NCI-H2196 treated with DMSO at 0.1 percent for 48 hours (cell line): ENCODE measurements around the gene TSHZ2.

Experiments used
- DNase-seq: peaks from one replicate; lab custom pipeline; 2025; ENCODE audit not compliant: unreplicated experiment; lab: John Stamatoyannopoulos, UW

The TSHZ2 gene

DNA sequence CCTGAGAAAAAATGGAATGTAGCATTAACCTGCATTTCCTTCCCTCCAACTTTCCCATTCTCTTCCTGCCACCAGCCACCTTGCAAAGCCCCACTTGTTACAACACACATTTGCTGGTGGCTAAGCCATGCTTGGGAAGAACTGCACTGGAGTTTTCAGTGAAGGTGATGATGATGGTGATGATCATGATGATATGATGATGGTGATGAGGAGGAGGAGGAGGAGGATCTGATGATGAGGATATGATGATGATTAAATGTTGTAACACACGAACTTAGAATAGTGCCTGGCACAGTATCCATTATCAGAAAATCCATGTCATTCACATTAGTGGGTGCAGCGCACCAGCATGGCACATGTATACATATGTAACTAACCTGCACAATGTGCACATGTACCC, 297.2 kb downstream of the TSHZ2 start:
- no peak for DNase-seq

DNA sequence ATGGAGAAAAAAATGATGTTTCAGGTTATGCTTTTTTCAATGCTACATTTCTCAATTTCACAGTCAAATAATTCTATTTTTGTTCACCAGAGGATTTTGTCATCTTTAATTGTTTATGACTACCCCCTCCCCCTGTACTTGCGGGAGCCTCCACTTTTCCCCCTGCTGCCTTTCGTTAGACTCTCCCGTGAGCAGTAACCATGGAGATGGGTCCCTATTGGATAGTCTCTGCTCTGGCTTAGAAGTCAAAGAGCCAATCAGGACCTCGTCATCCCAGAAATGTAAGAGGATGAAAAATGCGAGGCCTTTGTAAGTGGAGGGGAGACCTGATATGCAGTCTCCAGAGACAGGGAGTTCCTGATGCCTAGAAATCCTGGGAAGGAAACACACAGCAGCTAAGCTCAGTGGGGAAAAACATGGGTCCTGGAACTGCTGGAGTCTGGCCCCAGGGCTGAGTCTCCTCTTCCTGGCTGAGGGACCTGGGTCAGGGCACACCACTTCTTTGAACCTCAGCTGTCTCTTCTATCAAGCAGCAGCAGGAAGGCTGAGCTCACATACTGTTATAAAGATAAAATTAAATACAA, 298.7 kb downstream of the TSHZ2 start:
- DNase-seq = no peak

DNA sequence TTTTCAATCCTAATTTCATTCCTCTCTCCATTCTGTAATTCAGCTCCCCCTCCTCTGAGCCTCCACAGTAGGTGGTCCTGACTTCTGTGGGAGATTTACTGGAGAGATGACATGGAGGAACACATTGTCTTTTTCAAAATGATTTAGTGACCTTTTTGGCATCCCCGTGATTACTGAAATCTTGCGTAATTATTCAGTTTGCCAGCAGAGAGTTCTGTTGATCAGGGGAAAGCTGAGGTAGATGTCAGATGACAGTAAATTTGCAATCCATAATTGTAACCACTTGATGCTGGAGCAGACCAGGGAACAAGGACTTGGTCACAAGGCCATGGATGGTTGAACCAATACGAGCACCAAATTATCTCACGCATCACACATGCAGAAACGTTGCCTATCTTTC, 302.2 kb downstream of the TSHZ2 start:
- no peak for DNase-seq

DNA sequence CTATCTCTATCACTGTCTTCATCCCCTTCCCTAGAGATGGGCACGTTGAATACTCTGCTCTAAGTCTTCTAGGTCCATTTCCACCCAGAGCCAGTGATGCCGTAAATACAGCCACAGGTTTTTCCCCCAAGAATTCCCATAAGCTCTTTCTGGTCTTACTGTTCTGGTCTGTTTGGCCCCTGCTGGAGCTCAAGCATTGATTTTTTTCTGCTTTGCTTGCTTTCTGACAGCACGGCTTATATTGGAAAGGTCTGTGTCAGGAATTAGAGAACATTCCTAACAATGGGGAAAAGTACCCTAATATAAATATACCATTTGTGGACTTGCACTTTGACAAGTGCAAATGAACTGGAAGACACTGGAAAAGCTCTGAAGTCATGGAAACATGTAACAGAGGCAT, 302.6 kb downstream of the TSHZ2 start:
- DNase-seq = no peak

DNA sequence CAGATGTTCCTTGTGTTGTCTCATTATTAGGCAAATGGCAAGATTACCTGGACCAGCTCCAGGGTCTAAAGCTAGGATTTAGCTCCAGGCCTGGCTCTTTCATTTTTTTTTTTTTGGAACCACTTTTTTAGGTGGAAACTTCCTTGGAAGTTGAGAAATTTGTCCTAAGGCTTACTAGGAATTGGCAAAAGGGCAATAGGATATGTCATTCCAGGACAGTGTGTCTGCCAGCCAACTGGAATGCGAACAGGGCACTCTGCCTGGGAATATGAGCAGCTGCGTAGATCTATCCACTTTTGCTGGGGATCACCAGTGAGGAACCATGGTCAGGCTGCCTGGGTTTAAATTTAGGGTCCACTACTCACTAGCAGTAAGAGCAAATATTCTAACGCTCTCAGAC, 304.0 kb downstream of the TSHZ2 start:
- DNase-seq = no peak

DNA sequence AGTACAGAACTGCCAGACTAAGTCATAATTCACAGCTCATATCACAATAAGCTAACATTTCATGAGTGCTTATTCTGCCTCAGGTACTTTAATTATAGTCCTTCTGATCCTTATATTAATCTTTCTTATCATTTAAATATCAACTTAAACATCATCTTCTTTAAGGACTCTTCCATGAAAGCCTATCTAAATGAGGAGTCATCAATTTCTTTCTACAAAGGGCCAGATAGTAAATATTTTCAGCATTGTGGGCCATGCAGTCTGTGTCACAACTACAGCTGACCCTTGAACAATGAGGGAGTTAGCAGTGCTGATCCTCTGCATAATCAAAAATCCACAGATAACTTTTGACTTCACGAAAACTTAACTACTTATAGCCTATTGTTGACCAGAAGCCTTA, 306.4 kb downstream of the TSHZ2 start:
- no peak for DNase-seq

DNA sequence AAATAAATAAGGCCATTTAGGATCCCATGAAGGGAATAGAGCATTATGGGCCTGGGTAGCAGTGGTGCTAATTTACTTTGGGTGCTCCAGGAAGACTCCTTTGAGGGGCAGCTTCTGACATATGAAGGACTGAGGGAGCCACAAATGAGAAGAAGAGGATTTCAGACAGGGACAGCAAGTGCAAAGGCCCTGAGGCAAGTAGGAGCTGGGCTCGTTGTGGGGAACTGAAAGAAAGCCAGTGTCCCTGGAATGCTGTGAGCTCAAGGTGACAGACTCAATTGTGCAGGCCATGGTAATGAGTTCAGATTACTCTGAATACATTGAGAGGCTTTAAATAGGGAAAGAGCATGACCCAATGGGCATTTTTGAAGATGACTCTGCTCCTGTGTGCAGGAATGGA, 307.6 kb downstream of the TSHZ2 start:
- no peak for DNase-seq

DNA sequence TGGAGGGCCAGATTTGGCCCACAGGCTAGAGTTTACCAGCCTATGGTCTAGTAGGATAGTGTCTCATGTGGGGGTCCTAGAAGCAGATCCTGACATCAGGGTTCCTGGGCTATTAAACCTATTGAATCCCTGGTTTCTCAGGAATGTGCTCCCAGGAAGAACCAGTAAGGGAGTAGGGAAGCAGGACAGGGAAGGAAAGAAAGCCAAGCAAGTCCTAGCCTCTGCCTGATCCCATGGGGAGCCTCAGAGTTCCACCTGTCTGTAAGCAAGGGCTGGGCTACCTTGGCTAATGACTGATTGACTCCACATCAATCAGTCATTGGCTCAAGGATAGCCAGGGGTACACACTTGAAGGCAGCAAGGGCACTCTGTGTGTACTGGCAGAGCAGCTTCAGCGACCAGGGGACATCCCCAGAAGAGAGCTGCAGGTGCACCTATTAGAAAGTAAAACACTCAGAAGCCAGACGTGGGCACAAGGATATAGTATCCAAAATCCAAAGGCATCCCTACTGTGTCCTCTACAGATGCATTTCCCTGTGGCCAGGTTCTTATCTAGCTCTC, 309.5 kb downstream of the TSHZ2 start:
- DNase-seq = no peak

DNA sequence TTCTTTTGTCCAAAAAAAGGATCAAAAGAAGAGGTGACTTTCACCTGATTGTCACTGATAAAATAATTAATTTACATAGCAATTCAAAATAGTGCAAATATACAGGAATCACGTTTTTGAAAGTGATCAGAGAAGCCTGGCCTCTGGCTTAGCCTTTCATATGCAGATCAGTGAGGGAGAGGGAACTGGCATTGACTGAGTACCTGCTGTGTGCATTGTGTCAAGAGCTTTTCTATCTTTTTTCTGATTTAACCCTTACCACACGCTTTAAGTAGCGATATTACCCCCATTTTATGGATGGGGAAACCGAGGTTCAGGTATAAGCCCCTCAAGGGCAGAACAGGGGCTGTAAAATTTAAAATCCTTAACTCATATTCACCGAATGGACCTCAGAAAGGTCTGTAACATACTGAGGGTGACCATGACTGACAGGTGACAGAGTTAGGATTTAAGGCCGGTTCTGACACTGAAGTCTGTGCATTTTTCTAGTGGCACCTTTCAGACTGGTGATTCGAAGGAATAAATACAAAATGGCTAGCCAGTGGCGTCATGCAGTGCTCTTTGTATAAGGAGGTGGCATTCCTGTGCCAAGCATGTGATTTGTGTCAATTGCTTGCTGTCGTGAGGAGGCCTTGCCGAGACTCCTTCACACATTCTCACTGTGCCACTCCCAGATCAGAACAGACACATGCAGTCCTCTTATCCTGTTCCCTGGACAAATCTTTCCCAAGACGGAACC, 310.2 kb downstream of the TSHZ2 start:
- no peak for DNase-seq

DNA sequence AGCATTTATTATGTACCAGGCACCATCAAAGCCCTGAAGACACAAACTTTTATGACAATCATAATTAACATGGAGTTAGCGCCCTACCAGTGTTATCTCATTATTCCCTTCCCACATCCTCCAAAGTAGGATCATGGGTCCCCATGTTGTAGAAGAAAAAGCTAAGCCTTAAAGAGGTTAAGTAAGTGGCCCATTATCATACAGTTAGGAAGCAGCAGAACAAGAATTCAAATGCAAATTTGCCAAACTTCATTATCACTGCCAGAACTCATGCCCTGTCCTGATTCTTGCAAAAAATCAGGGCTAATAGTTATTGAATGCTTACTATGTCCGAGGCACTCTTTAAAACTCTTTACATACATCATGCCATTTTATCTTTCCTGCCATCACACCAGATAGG, 310.9 kb downstream of the TSHZ2 start:
- DNase-seq = no peak

DNA sequence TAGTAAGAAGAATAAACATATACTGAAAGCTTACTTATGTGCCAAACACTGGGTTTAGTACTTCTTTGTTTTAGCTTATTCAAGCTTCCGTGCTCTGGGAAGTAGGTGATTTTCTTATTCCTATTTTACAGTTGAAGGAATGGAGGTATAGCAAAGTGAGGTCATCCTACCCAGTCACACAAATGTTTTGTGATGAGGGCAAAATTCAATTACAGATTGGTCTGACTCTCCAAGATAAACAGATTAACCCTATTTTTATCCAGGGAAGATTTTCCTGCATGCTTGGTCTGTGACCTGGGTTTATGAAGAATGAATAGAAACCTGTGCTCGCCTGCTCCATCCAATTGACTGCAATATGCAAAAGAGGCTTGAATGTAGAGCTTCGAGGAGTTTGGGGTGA, 311.4 kb downstream of the TSHZ2 start:
- no peak for DNase-seq

DNA sequence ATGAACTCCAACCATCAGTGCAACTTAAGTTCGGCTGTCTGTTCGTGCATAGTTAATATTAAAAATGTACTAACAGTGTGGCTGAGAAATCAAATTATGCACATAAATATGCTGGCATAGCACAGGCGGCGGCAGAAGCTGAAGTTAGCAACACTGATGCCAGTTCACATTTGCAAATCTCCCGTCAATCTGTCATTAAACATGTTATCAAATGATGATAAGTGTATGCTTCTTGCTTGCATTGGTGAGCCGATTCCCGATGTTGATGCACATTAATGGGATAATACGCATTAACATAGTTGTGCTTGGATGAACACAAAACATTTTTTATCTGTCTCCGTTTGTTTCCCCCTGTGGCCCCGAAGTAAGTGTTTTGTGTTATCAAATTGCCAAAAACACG, 312.1 kb downstream of the TSHZ2 start:
- DNase-seq = no peak

DNA sequence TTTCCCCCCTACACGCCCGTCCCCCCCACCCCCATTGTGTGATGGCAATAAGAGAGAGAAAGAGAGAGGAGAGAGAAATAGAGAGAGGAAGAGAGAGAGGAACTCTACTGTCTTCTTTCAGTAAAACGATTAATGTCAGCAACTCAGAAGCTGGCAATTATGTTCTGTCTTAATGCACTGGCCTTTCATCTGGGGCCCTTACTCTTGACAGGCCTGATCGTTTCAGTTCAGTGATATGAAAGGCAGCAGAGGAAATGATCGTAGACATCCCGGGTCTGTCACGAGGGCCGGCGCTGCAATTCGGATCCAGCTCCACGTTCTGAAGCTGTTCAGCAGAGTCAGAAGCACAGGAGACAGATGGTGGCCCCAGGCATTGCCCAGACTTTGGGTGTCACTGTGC, 312.5 kb downstream of the TSHZ2 start:
- no peak for DNase-seq

DNA sequence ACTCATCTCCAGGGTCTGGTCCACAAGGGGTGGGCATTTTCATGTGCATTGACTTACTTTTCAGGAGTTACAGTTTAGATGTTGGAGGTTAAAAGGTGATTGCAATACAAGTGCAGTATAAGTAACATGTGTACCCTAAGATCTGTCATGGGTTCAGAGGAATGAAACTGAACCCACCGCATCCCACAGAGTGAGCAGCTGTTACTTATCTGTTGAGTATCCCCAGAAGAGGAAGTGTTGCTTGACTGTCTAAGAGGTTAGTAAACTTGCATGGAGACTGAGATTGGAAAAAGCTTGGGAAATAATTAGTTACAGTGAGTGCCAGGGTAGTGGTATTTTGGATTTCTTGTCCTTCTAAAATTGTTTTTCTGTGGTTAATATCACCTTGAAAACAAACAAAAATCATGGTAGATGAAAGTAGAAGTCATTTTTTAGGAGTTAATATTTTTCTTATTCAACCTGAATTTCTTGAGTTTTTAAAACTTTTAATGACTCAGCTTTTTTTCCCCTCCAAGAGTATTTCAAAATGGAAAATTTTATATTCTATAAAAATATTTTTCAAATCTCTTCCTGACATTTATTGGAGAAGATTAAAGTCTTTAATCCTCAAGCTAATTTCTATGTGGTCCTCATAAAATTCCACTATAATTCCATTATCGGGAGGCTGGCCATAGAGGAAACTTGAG, 315.3 kb downstream of the TSHZ2 start:
- no peak for DNase-seq

DNA sequence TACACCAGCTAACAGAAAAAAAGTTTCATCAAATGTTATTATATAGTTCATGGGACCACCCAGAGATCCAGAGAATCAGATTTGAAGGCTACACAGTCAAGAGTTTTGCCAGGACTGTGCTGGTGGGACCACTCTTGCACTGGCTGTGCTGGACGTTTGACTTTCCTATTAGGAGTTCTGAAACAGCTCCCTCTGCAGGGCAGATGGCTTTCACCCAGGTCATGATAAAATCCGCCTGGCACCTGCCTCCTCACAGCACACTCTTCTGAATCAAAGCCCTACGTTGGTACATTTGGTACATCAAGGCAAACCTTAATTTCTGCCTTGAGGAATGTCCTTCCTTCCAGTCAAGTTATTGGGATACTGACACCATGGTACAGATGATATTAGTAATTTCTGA, 319.4 kb downstream of the TSHZ2 start:
- no peak for DNase-seq

DNA sequence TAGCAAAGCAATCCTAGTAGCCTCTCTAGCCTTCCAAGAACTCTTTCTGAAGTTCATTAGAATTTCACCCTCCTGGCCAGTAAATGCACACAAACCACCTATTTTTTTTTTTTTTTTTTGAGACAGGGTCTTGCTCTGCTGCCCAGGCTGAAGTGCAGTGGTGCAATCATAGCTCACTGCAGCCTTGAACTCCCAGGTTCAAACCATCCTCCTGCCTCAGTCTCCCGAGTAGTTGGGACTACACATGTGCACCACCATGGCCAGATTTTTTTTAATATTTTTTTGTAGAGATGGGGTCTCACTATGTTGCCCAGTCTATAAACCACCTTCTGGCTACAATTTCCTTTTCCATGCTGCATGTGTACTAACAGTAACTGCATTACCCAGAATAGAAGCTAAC, 320.2 kb downstream of the TSHZ2 start:
- DNase-seq = no peak

DNA sequence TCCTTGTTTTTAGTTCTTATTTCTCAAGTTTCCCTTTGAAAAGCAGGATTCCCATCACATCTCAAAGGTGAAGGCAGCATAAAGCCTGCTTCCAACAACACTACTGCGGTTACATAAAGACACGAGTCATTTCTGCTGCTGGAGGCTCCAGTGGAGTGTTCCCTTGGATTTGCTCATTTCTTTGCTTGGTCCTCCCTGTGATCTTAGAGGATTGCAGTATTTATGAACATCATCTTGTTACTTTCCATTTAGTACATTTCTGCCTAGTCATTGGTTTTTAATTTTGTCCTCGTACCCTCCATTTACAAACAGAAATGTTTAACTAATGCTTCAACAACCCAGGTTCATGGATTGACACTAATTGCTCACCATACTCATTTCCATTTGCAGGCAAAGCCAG, 322.6 kb downstream of the TSHZ2 start:
- DNase-seq = no peak

DNA sequence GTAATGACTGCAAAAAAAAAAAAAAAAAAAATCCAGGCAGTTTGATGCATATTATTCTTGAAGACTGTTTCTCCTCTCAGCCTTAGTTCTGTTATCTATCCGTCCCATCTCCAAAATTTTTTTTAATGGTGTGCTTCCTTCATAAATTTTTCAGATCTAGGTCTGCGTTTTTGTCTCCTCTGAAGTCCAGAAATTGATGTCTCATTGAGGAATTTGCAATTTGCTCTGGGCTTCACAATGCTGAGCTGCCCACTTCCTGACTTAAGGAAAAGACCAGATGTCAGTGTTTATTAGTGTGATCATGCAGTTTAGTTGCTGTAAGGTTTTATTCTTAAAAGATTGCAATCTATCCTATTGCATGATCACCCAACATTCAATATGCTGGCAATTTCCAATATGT, 323.9 kb downstream of the TSHZ2 start:
- no peak for DNase-seq

DNA sequence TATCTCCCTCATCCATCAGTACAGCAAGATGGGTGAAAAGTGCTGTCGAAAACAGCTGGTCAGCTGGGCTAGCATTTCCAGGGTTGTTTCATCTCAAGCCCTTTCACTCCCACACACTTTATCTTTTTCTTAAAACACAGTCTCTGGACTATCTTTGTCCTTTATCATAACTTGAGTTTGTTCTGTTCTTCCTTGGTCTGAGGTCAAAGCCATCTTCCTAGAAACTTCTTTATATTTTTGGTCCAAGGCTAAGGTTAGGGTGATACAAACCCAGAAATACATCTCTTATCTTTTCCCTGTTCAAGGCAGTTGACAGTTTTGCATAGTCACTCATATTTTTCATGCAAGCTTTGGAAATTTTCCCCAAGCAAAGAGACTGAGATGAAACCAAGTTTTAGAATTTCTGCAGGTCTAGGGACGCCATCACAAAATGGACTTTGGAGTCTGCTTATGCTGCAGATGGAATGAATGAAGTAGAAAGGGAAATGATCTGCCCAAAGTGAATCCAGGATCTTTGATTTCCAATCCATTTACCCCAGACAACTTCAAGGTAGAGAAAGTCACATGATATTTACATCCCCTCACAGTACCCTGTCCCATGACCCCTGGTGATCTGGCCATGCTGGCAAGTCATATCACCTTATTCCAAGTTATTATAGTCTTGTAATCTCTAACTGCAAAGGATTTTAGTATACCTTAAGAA, 324.4 kb downstream of the TSHZ2 start:
- no peak for DNase-seq

DNA sequence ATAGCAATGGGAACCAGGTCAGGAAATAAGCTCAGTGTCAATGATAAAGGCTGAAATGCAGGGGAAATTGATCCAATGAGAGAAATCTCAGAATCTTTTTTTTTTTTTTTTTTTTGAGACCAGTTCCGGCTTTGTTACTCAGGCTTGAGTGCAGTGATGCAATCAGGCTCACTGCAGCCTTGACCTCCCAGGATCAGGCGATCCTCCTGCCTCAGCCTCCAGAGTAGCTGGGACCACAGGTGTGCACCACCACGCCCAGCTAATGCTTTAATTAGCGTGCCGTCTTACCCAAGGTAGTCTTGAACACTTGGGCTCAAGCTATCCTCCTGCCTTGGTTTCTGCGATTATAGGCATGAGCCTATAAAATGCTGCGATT, 325.0 kb downstream of the TSHZ2 start:
- DNase-seq = no peak

DNA sequence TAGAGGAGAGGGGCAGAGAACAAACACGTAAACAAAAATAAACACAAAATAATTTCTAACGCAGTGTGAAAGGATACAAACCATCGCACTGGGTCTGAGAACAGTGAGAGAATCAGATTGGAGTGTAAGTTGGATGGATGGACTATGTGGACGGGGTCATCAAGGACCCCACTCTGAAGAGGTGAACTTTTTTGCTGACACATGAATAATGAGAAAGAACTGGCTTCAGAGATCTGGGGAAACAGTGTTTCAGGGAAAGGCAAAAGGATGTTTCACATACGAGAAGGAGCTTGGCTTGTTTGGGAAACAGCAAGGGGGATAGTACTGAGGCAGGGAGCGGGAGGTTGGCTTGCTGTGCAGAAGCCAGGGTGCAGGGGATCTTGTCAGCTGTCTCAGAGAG, 326.1 kb downstream of the TSHZ2 start:
- no peak for DNase-seq

DNA sequence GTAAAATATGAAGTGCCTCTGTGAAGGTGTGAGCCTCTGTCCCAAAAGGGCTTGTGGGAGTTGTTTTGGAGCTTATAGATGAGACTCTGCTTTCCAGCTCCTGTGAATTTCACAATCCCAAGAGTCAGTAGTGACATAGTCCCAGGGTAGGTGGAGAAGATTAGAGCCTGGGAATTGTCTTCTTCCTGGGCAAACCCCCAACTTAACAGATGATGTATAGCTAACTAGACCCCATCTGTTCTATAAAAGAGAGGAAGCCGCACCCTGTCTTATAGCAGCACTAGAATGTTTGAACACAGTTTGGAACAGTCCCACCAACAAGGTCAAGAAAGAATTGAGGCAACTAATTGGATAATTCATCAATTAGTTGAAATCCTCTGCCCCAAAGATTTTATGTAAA, 326.8 kb downstream of the TSHZ2 start:
- DNase-seq = no peak
